ENCODE data around the gene RHOT1.

The RHOT1 gene

DNA sequence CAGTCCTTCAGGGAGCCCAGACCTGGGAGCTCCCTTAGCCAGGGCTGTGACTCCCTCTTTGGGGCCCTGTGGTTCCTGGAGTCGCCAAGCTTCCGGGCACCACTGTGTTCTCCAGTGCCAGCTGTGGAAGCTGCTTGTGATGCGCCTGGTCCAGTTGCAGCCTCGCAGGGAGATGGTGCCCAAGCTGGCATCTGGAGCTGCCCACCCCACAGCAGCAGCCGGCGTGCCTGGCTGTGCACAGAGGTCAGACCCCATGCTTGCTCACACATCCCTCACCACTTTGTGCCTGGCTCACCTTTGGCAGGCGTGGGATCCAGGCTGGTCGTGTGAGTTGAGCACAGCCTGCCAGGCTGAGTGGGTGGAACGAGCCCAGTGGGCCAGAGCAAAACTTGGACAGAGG is 18.2 kb downstream of the RHOT1 start:
- no peak overlapping the region for H3K27ac ChIP-seq (ENCODE audit: low read depth, low read length)

DNA sequence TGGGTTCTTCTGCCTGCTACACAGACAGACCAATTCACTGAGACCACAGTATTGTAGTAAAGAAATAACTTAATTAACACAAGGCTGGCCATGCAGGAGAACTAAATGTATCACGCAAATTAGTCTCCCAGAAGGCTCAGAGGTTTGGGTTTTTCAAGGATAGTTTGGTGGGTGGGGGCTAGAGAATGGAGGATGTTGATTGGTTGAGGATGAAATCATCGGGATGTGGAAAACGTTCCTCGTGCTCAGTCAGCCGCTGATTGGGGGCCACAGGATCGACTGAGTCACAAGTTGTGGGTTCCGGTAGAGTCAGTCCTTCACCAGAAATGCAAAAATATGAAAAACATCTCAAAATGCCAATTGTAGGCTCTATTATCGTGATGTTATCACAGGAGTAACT is 18.7 kb downstream of the RHOT1 start:
- no CpG with 5 or more reads among the region's 8 CpGs for WGBS (ENCODE audit: extremely low coverage, insufficient coverage, insufficient read length)

More for the DNA sequence above, 18.2 kb downstream of the RHOT1 start:
- no peak for DNase-seq
- Histone ChIP-seq H2AK5ac (ENCODE audit: low read length) (no peak overlapping the region), H3K4me2 (ENCODE audit: low read length) (no peak overlapping the region), H3K79me2 (ENCODE audit: control insufficient read depth, insufficient read depth, low read length, poor library complexity) (no peaks in the 10 kb centered on the region), H3K18ac (ENCODE audit: low read length) (no peak overlapping the region), H2AFZ (ENCODE audit: insufficient read depth, low read length, poor library complexity) (no peak overlapping the region), H3K27me3 (ENCODE audit: insufficient read depth, low read length) (no peaks in the 10 kb centered on the region), H3K23ac (ENCODE audit: low read length) (no peak overlapping the region), H2BK12ac (ENCODE audit: low read length) (no peak overlapping the region), H3K9me3 (ENCODE audit: insufficient read depth, low read depth, low read length) (no peaks in the 10 kb centered on the region), H2BK5ac (ENCODE audit: low read depth, low read length, poor library complexity) (no peak overlapping the region), H3K4me1 (ENCODE audit: control insufficient read depth in 1 of 2, insufficient read depth in 2 of 2, low read length in 2 of 2) (no peaks in the 10 kb centered on the region), H3K4me3 (ENCODE audit: low read depth, low read length) (peak overlapping the region; percentile 45), H3K14ac (ENCODE audit: low read length) (no peak overlapping the region), H3K4ac (ENCODE audit: low read depth, low read length) (no peak overlapping the region), H4K12ac (ENCODE audit: low read depth, low read length) (no peak overlapping the region), H2BK120ac (ENCODE audit: insufficient read depth, low read length, poor library complexity) (no peak overlapping the region), H4K91ac (ENCODE audit: low read depth, low read length) (no peak overlapping the region), H4K8ac (ENCODE audit: low read depth, low read length) (no peak overlapping the region), H3K9ac (ENCODE audit: low read length) (no peak overlapping the region), H3K36me3 (ENCODE audit: control insufficient read depth in 1 of 2, insufficient read depth in 2 of 2, low read length in 2 of 2) (peaks cover 10 to 18% of the 10 kb centered on the region in 2 experiments), H3K79me1 (ENCODE audit: low read length) (no peaks in the 10 kb centered on the region)
- no CpG with 5 or more reads among the region's 9 CpGs for WGBS (ENCODE audit: extremely low coverage, insufficient coverage, insufficient read length)

DNA sequence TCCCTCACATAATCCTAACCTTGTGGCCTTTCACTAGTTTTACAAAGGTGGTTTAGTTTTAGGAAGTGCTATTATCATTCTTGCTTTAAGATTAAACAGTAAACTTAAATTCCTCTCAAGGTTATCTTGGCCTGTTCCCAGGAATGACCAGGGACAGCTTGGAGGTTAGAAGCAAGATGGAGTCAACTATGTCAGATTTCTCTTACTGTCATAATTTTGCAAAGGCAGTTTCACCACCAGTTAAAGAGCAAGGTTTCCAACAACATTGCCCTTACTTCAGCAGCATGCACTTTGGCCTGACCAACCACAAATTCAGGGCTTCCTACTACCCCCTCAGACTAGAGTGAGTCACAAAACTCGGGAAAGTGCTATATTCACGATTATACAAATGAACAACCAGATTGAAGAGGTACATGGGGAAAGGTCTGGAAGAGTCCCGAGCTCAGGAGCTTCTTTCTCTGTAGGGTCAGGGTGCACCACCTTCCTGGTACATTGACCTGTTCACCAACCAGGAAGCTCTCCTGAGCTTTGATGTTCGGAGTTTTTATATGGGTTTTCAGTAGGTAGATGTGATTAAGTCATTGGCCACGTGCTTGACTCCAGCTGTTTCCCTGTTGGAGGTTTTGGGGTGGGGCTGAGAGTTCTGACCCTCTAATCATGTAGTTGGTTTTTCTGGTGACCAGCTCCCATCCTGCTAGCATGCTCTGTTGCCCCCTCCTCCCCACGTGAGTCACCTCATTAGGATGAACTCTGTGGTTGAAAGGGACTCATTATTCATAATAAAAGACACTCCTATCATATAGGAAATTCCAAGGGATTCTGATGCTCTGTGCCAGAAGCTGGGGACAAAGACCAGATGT is 19.4 kb downstream of the RHOT1 start:
- WGBS (ENCODE audit: extremely low coverage, insufficient coverage, insufficient read length): no CpG with 5 or more reads among the region's 6 CpGs
- DNase-seq: no peak

More for the DNA sequence above, 18.7 kb downstream of the RHOT1 start:
- Histone ChIP-seq H3K9me3 (ENCODE audit: insufficient read depth, low read depth, low read length) (no peaks in the 10 kb centered on the region), H3K18ac (ENCODE audit: low read length) (no peak overlapping the region), H3K4me2 (ENCODE audit: low read length) (no peak overlapping the region), H4K12ac (ENCODE audit: low read depth, low read length) (no peak overlapping the region), H3K36me3 (ENCODE audit: control insufficient read depth in 1 of 2, insufficient read depth in 2 of 2, low read length in 2 of 2) (peaks cover 12 to 18% of the 10 kb centered on the region in 2 experiments), H3K23ac (ENCODE audit: low read length) (no peak overlapping the region), H3K14ac (ENCODE audit: low read length) (no peak overlapping the region), H2AFZ (ENCODE audit: insufficient read depth, low read length, poor library complexity) (no peak overlapping the region), H2BK5ac (ENCODE audit: low read depth, low read length, poor library complexity) (no peak overlapping the region), H2AK5ac (ENCODE audit: low read length) (no peak overlapping the region), H3K27me3 (ENCODE audit: insufficient read depth, low read length) (no peaks in the 10 kb centered on the region), H3K4me1 (ENCODE audit: control insufficient read depth in 1 of 2, insufficient read depth in 2 of 2, low read length in 2 of 2) (no peaks in the 10 kb centered on the region), H4K8ac (ENCODE audit: low read depth, low read length) (no peak overlapping the region), H2BK120ac (ENCODE audit: insufficient read depth, low read length, poor library complexity) (no peak overlapping the region), H3K27ac (ENCODE audit: low read depth, low read length) (no peak overlapping the region), H3K79me1 (ENCODE audit: low read length) (no peaks in the 10 kb centered on the region), H3K4me3 (ENCODE audit: low read depth, low read length) (no peak overlapping the region), H3K4ac (ENCODE audit: low read depth, low read length) (no peak overlapping the region), H4K91ac (ENCODE audit: low read depth, low read length) (no peak overlapping the region), H3K79me2 (ENCODE audit: control insufficient read depth, insufficient read depth, low read length, poor library complexity) (no peaks in the 10 kb centered on the region), H2BK12ac (ENCODE audit: low read length) (no peak overlapping the region), H3K9ac (ENCODE audit: low read length) (no peak overlapping the region)
- peak in 1 of 2 donors; percentile 35 for DNase-seq

DNA sequence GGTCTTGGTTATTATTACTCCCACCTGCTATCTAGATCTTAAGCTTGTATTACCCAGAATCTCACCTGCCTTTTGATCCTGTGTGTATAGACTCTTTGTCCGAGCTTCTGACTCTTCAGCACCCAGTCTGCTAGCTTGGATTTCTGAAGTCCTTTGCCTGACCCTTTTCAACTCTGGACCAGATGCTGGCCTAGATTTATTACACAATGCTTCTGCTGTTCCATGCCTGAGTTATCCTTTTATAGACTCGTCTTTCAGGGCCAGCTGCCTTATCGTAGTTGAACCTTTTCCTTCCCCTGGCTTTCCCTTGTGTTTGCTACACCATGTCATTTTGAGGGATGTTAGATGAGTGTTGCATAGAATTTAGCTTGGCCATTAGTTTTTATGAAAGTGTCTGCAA is 32.6 kb downstream of the RHOT1 start:
- peaks cover 21% of the 10 kb centered on the region for H3K9me3 ChIP-seq (ENCODE audit: insufficient read depth, low read depth, low read length)
- H3K14ac ChIP-seq (ENCODE audit: low read length): no peak overlapping the region
- no CpG with 5 or more reads among the region's 3 CpGs for WGBS (ENCODE audit: extremely low coverage, insufficient coverage, insufficient read length)
- no peak for DNase-seq
- no peaks in the 10 kb centered on the region for H3K79me1 ChIP-seq (ENCODE audit: low read length)
- no peak overlapping the region for H2AFZ ChIP-seq (ENCODE audit: insufficient read depth, low read length, poor library complexity)
- H4K8ac ChIP-seq (ENCODE audit: low read depth, low read length): no peak overlapping the region
- H3K36me3 ChIP-seq (ENCODE audit: control insufficient read depth in 1 of 2, insufficient read depth in 2 of 2, low read length in 2 of 2): peaks cover 28 to 30% of the 10 kb centered on the region in 2 experiments
- H2BK12ac ChIP-seq (ENCODE audit: low read length): no peak overlapping the region
- no peak overlapping the region for H3K4me3 ChIP-seq (ENCODE audit: low read depth, low read length)
- no peak overlapping the region for H3K27ac ChIP-seq (ENCODE audit: low read depth, low read length)
- H4K91ac ChIP-seq (ENCODE audit: low read depth, low read length): no peak overlapping the region
- H3K4me1 ChIP-seq (ENCODE audit: control insufficient read depth in 1 of 2, insufficient read depth in 2 of 2, low read length in 2 of 2): no peaks in the 10 kb centered on the region
- no peaks in the 10 kb centered on the region for H3K27me3 ChIP-seq (ENCODE audit: insufficient read depth, low read length)
- H3K23ac ChIP-seq (ENCODE audit: low read length): no peak overlapping the region
- no peak overlapping the region for H3K4ac ChIP-seq (ENCODE audit: low read depth, low read length)
- no peak overlapping the region for H3K18ac ChIP-seq (ENCODE audit: low read length)
- no peaks in the 10 kb centered on the region for H3K79me2 ChIP-seq (ENCODE audit: control insufficient read depth, insufficient read depth, low read length, poor library complexity)
- H3K4me2 ChIP-seq (ENCODE audit: low read length): no peak overlapping the region
- H2AK5ac ChIP-seq (ENCODE audit: low read length): no peak overlapping the region
- no peak overlapping the region for H3K9ac ChIP-seq (ENCODE audit: low read length)
- no peak overlapping the region for H2BK120ac ChIP-seq (ENCODE audit: insufficient read depth, low read length, poor library complexity)
- H2BK5ac ChIP-seq (ENCODE audit: low read depth, low read length, poor library complexity): no peak overlapping the region
- H4K12ac ChIP-seq (ENCODE audit: low read depth, low read length): no peak overlapping the region

More for the DNA sequence above, 19.4 kb downstream of the RHOT1 start:
- no peak overlapping the region for H2BK5ac ChIP-seq (ENCODE audit: low read depth, low read length, poor library complexity)
- no peaks in the 10 kb centered on the region for H3K4me1 ChIP-seq (ENCODE audit: control insufficient read depth in 1 of 2, insufficient read depth in 2 of 2, low read length in 2 of 2)
- no peaks in the 10 kb centered on the region for H3K9me3 ChIP-seq (ENCODE audit: insufficient read depth, low read depth, low read length)
- H3K9ac ChIP-seq (ENCODE audit: low read length): no peak overlapping the region
- H2AK5ac ChIP-seq (ENCODE audit: low read length): no peak overlapping the region
- no peak overlapping the region for H3K18ac ChIP-seq (ENCODE audit: low read length)
- H3K4me2 ChIP-seq (ENCODE audit: low read length): no peak overlapping the region
- H3K36me3 ChIP-seq (ENCODE audit: control insufficient read depth in 1 of 2, insufficient read depth in 2 of 2, low read length in 2 of 2): peaks cover 12 to 18% of the 10 kb centered on the region in 2 experiments
- H4K8ac ChIP-seq (ENCODE audit: low read depth, low read length): no peak overlapping the region
- no peaks in the 10 kb centered on the region for H3K79me2 ChIP-seq (ENCODE audit: control insufficient read depth, insufficient read depth, low read length, poor library complexity)
- H3K4me3 ChIP-seq (ENCODE audit: low read depth, low read length): no peak overlapping the region
- H4K12ac ChIP-seq (ENCODE audit: low read depth, low read length): no peak overlapping the region
- no peak overlapping the region for H2BK12ac ChIP-seq (ENCODE audit: low read length)
- no peak overlapping the region for H2AFZ ChIP-seq (ENCODE audit: insufficient read depth, low read length, poor library complexity)
- no peak overlapping the region for H3K27ac ChIP-seq (ENCODE audit: low read depth, low read length)
- no peak overlapping the region for H4K91ac ChIP-seq (ENCODE audit: low read depth, low read length)
- H3K27me3 ChIP-seq (ENCODE audit: insufficient read depth, low read length): no peaks in the 10 kb centered on the region
- no peak overlapping the region for H3K4ac ChIP-seq (ENCODE audit: low read depth, low read length)
- H3K23ac ChIP-seq (ENCODE audit: low read length): no peak overlapping the region
- no peaks in the 10 kb centered on the region for H3K79me1 ChIP-seq (ENCODE audit: low read length)
- no peak overlapping the region for H2BK120ac ChIP-seq (ENCODE audit: insufficient read depth, low read length, poor library complexity)
- H3K14ac ChIP-seq (ENCODE audit: low read length): no peak overlapping the region

All from trophoblast cell (in vitro differentiated cells and primary cell).